IPS-18a (cell line): ENCODE measurements around the gene PRG2.

Experiments
- H3K27ac ChIP-seq: one replicate; pipeline ENCODE4 v1.5.1; 2013; ENCODE audit warnings: low read length
- H3K27me3 ChIP-seq: one replicate; pipeline ENCODE4 v1.6.1; 2013; ENCODE audit warnings: mild to moderate bottlenecking, low read length; ENCODE audit not compliant: control insufficient read depth, insufficient read depth
- H3K36me3 ChIP-seq: one replicate; pipeline ENCODE4 v1.6.1; 2013; ENCODE audit warnings: low read depth, low read length; ENCODE audit not compliant: control insufficient read depth
- H3K4me1 ChIP-seq: one replicate; pipeline ENCODE4 v1.6.1; 2013; ENCODE audit warnings: low read depth, low read length; ENCODE audit not compliant: control insufficient read depth
- H3K4me3 ChIP-seq: one replicate; pipeline ENCODE4 v1.5.1; 2013; ENCODE audit warnings: low read length
- H3K9ac ChIP-seq: one replicate; pipeline ENCODE4 v1.6.1; 2013; ENCODE audit warnings: mild to moderate bottlenecking, low read length, moderate library complexity
- H3K9me3 ChIP-seq: one replicate; pipeline ENCODE4 v1.6.1; 2013; ENCODE audit warnings: low read depth, low read length; ENCODE audit not compliant: control insufficient read depth

Gene PRG2

GRCh38 chr11:57390535-57390934 is at the start of gene PRG2:
Gene PRG2 (minus strand): TSS chr11:57390650. CDS start chr11:57389944, 706 bp downstream.
- Histone ChIP-seq H3K36me3 (no peaks in the 10 kb centered on the region), H3K27ac (no peak within 1 kb of the TSS), H3K9ac (no peak within 1 kb of the TSS), H3K9me3 (no peaks in the 10 kb centered on the region), H3K27me3 (no peaks in the 10 kb centered on the region), H3K4me1 (no peaks in the 10 kb centered on the region), H3K4me3 (no peak within 1 kb of the TSS)

GRCh38 chr11:57439786-57440185 is 49.3 kb upstream of the PRG2 start:
- Histone ChIP-seq H3K4me3 (no peak overlapping the region), H3K4me1 (no peaks in the 10 kb centered on the region), H3K27ac (no peak overlapping the region), H3K9me3 (no peaks in the 10 kb centered on the region), H3K27me3 (no peaks in the 10 kb centered on the region), H3K36me3 (no peaks in the 10 kb centered on the region), H3K9ac (no peak overlapping the region)

GRCh38 chr11:57438345-57439285 is 48.2 kb upstream of the PRG2 start:
- H3K4me3 ChIP-seq: no peak overlapping the region
- H3K9ac ChIP-seq: no peak overlapping the region
- no peaks in the 10 kb centered on the region for H3K36me3 ChIP-seq
- no peaks in the 10 kb centered on the region for H3K27me3 ChIP-seq
- H3K4me1 ChIP-seq: no peaks in the 10 kb centered on the region
- H3K9me3 ChIP-seq: no peaks in the 10 kb centered on the region
- H3K27ac ChIP-seq: no peak overlapping the region

- no peak overlapping the region for H3K27ac ChIP-seq
- H3K9me3 ChIP-seq: no peaks in the 10 kb centered on the region
- no peak overlapping the region for H3K4me3 ChIP-seq
- H3K4me1 ChIP-seq: no peaks in the 10 kb centered on the region
- H3K27me3 ChIP-seq: no peaks in the 10 kb centered on the region
- no peaks in the 10 kb centered on the region for H3K36me3 ChIP-seq
- no peak overlapping the region for H3K9ac ChIP-seq
Measured at GRCh38 chr11:57436031-57436430, 45.6 kb upstream of the PRG2 start.

- H3K27me3 ChIP-seq: peaks cover 1% of the 10 kb centered on the region
- no peaks in the 10 kb centered on the region for H3K9me3 ChIP-seq
- no peaks in the 10 kb centered on the region for H3K36me3 ChIP-seq
- no peaks in the 10 kb centered on the region for H3K4me1 ChIP-seq
- H3K9ac ChIP-seq: no peak overlapping the region
- H3K4me3 ChIP-seq: no peak overlapping the region
- no peak overlapping the region for H3K27ac ChIP-seq
Measured at GRCh38 chr11:57434640-57435546, 44.4 kb upstream of the PRG2 start.

GRCh38 chr11:57432714-57433163 is 42.3 kb upstream of the PRG2 start:
- H3K9me3 ChIP-seq: no peaks in the 10 kb centered on the region
- no peaks in the 10 kb centered on the region for H3K36me3 ChIP-seq
- H3K27ac ChIP-seq: no peak overlapping the region
- H3K4me1 ChIP-seq: no peaks in the 10 kb centered on the region
- H3K27me3 ChIP-seq: peaks cover 9% of the 10 kb centered on the region
- no peak overlapping the region for H3K9ac ChIP-seq
- no peak overlapping the region for H3K4me3 ChIP-seq

GRCh38 chr11:57432149-57432561 is 41.7 kb upstream of the PRG2 start:
- Histone ChIP-seq H3K36me3 (no peaks in the 10 kb centered on the region), H3K4me1 (peaks cover 3% of the 10 kb centered on the region), H3K9ac (no peak overlapping the region), H3K27me3 (peaks cover 9% of the 10 kb centered on the region), H3K27ac (no peak overlapping the region), H3K4me3 (no peak overlapping the region), H3K9me3 (no peaks in the 10 kb centered on the region)

- H3K4me1 ChIP-seq: peaks cover 10% of the 10 kb centered on the region
- no peak overlapping the region for H3K9ac ChIP-seq
- H3K4me3 ChIP-seq: no peak overlapping the region
Measured at GRCh38 chr11:57430952-57431351, 40.5 kb upstream of the PRG2 start.

GRCh38 chr11:57429946-57430345 is 39.5 kb upstream of the PRG2 start:
- no peaks in the 10 kb centered on the region for H3K9me3 ChIP-seq
- peaks cover 18% of the 10 kb centered on the region for H3K27me3 ChIP-seq
- peaks cover 2% of the 10 kb centered on the region for H3K36me3 ChIP-seq
- H3K4me1 ChIP-seq: peaks cover 12% of the 10 kb centered on the region
- H3K9ac ChIP-seq: no peak overlapping the region
- no peak overlapping the region for H3K27ac ChIP-seq
- no peak overlapping the region for H3K4me3 ChIP-seq

More at GRCh38 chr11:57430952-57431351, 40.5 kb upstream of the PRG2 start:
- Histone ChIP-seq H3K36me3 (no peaks in the 10 kb centered on the region), H3K9me3 (no peaks in the 10 kb centered on the region), H3K27ac (no peak overlapping the region), H3K27me3 (peaks cover 17% of the 10 kb centered on the region)

- H3K4me3 ChIP-seq: no peak overlapping the region
- no peak overlapping the region for H3K9ac ChIP-seq
- H3K9me3 ChIP-seq: no peaks in the 10 kb centered on the region
- H3K36me3 ChIP-seq: peaks cover 2% of the 10 kb centered on the region
- H3K27ac ChIP-seq: no peak overlapping the region
- peaks cover 18% of the 10 kb centered on the region for H3K27me3 ChIP-seq
- peaks cover 12% of the 10 kb centered on the region for H3K4me1 ChIP-seq
Measured at GRCh38 chr11:57428643-57429042, 38.2 kb upstream of the PRG2 start.

GRCh38 chr11:57427727-57428082 is 37.3 kb upstream of the PRG2 start:
- Histone ChIP-seq H3K27ac (no peak overlapping the region), H3K9ac (no peak overlapping the region), H3K4me3 (no peak overlapping the region), H3K36me3 (peaks cover 5% of the 10 kb centered on the region), H3K4me1 (peaks cover 12% of the 10 kb centered on the region), H3K9me3 (no peaks in the 10 kb centered on the region), H3K27me3 (peaks cover 18% of the 10 kb centered on the region)
